Measurements from ENCODE around the gene SFI1. TPM values are rescaled to one million over a fixed set of nuclear protein-coding genes. Genes with fewer than 3 reads are reported as not detected.

SFI1 gene, protein sequence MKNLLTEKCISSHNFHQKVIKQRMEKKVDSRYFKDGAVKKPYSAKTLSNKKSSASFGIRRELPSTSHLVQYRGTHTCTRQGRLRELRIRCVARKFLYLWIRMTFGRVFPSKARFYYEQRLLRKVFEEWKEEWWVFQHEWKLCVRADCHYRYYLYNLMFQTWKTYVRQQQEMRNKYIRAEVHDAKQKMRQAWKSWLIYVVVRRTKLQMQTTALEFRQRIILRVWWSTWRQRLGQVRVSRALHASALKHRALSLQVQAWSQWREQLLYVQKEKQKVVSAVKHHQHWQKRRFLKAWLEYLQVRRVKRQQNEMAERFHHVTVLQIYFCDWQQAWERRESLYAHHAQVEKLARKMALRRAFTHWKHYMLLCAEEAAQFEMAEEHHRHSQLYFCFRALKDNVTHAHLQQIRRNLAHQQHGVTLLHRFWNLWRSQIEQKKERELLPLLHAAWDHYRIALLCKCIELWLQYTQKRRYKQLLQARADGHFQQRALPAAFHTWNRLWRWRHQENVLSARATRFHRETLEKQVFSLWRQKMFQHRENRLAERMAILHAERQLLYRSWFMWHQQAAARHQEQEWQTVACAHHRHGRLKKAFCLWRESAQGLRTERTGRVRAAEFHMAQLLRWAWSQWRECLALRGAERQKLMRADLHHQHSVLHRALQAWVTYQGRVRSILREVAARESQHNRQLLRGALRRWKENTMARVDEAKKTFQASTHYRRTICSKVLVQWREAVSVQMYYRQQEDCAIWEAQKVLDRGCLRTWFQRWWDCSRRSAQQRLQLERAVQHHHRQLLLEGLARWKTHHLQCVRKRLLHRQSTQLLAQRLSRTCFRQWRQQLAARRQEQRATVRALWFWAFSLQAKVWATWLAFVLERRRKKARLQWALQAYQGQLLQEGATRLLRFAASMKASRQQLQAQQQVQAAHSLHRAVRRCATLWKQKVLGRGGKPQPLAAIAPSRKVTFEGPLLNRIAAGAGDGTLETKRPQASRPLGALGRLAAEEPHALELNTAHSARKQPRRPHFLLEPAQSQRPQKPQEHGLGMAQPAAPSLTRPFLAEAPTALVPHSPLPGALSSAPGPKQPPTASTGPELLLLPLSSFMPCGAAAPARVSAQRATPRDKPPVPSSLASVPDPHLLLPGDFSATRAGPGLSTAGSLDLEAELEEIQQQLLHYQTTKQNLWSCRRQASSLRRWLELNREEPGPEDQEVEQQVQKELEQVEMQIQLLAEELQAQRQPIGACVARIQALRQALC
- 100 to 1,000 TPM; 174 to 183 TPM for total RNA-seq

- CTCF ChIA-PET = interaction anchor here (0.6 to 1.0 kb wide), 5 partner anchors 9 to 1912 kb away, joined by 3 to 4 read pairs (median 3); no protein-coding TSS in a partner anchor
- peak; percentile 96 for DNase-seq
- H3K27me3 Mint-ChIP-seq = no peaks in the 10 kb centered on the region
- POLR2A ChIA-PET = interaction anchor here (1.1 kb wide), 1 partner anchor 150 kb away, joined by 4 read pairs; the partner anchor contains the start of gene PATZ1
- no peaks in the 10 kb centered on the region for H3K9me3 Mint-ChIP-seq
- peak within 1 kb of the TSS; percentile 96 for H3K27ac Mint-ChIP-seq
- H3K36me3 Mint-ChIP-seq (ENCODE audit: low read depth) = peaks cover 25% of the 10 kb centered on the region
- H3K4me3 Mint-ChIP-seq = peak within 1 kb of the TSS; percentile 92
- H3K4me1 Mint-ChIP-seq = peaks cover 48% of the 10 kb centered on the region
Observed at GRCh38 chr22:31496007-31496734, at the start of gene SFI1. SFI1 (plus strand) TSS chr22:31496536; CDS start chr22:31508285, 11,749 bp downstream.

DNA sequence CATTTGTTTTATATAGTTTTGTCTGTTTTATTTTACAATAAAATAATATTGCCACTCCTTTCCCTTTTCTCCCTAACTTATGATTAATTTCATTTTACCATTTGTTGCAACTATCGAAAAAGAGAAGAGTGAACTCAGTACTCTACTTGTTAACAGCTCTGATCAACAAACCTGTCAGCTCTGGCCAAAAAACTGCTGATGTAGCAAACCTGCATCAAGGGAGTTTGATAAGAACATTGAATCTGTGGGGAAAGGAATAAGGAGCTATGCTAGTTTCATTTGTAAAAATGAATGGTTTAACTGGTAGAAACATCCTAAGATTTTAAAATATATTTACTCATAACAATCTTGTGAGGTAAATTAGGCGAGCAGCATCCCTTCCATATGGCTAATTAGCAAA is 49.6 kb upstream of the SFI1 start:
- peaks cover 4% of the 10 kb centered on the region for H3K4me1 Mint-ChIP-seq
- peaks cover 35% of the 10 kb centered on the region for H3K36me3 Mint-ChIP-seq (ENCODE audit: low read depth)
- ChIA-PET CTCF (interaction anchor here (0.8 kb wide), 1 partner anchor 184 kb away, joined by 3 read pairs; no protein-coding TSS in a partner anchor), POLR2A (no interaction called here)
- H3K4me3 Mint-ChIP-seq = no peak overlapping the region
- H3K27me3 Mint-ChIP-seq = no peaks in the 10 kb centered on the region
- no peak overlapping the region for H3K27ac Mint-ChIP-seq
- no peaks in the 10 kb centered on the region for H3K9me3 Mint-ChIP-seq
- DNase-seq = no peak

DNA sequence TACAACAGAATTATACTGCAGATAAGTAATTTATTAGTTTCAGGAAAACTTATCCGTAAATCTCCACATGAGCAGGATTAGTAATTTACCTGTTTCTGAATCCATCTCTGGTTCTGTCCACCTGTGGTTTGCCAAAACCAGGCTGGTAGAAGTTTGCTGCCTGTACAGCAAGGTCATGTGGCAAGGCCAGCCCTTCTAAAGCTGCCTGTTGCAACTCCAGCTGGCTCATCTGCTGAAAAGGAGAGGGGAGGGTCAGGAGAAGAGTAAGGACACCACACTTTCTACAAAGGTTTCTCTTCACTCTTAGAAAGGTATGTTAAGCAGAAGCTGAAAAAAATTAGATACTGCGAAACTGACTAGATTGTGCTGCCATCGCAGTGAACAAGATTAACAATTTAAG is 49.0 kb upstream of the SFI1 start:
- peaks cover 30% of the 10 kb centered on the region for H3K36me3 Mint-ChIP-seq (ENCODE audit: low read depth)
- ChIA-PET POLR2A (no interaction called here), CTCF (interaction anchor here (1.7 kb wide), 1 partner anchor 10 kb away, joined by 3 read pairs; no protein-coding TSS in a partner anchor)
- H3K27ac Mint-ChIP-seq = no peak overlapping the region
- no peak for DNase-seq
- H3K4me1 Mint-ChIP-seq = peaks cover 5% of the 10 kb centered on the region
- no peak overlapping the region for H3K4me3 Mint-ChIP-seq
- no peaks in the 10 kb centered on the region for H3K9me3 Mint-ChIP-seq
- H3K27me3 Mint-ChIP-seq = no peaks in the 10 kb centered on the region

GRCh38 chr22:31448382-31448781 is 48.0 kb upstream of the SFI1 start:
- ChIA-PET POLR2A (no interaction called here), CTCF (interaction anchor here (0.5 to 1.7 kb wide), 3 partner anchors 11 to 74 kb away, joined by 3 to 4 read pairs (median 3); no protein-coding TSS in a partner anchor)
- no peaks in the 10 kb centered on the region for H3K9me3 Mint-ChIP-seq
- no peaks in the 10 kb centered on the region for H3K27me3 Mint-ChIP-seq
- no peak for DNase-seq
- no peak overlapping the region for H3K4me3 Mint-ChIP-seq
- peaks cover 22% of the 10 kb centered on the region for H3K36me3 Mint-ChIP-seq (ENCODE audit: low read depth)
- peaks cover 5% of the 10 kb centered on the region for H3K4me1 Mint-ChIP-seq
- H3K27ac Mint-ChIP-seq = no peak overlapping the region

DNA sequence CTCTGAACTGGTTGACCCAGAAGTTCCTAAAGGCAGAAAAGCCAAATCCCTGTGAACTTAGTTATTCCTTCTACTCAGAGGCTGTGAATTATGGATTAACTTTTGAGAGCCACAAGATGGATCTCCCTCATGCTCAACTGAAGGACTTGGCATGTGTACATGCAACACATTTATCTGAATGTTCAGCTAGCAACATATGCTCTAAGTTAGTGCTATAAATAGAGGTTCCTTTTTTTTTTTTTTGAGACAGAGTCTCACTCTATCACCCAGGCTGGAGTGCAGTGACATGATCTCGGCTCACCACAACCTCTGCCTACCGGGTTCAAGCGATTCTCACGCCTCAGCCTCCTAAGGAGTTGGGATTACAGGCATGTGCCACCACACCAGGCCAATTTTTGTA is 46.8 kb upstream of the SFI1 start:
- ChIA-PET POLR2A (no interaction called here), CTCF (no interaction called here)
- no peak overlapping the region for H3K27ac Mint-ChIP-seq
- no peaks in the 10 kb centered on the region for H3K27me3 Mint-ChIP-seq
- H3K4me3 Mint-ChIP-seq = no peak overlapping the region
- no peaks in the 10 kb centered on the region for H3K9me3 Mint-ChIP-seq
- peaks cover 5% of the 10 kb centered on the region for H3K4me1 Mint-ChIP-seq
- peaks cover 23% of the 10 kb centered on the region for H3K36me3 Mint-ChIP-seq (ENCODE audit: low read depth)
- DNase-seq = no peak

DNA sequence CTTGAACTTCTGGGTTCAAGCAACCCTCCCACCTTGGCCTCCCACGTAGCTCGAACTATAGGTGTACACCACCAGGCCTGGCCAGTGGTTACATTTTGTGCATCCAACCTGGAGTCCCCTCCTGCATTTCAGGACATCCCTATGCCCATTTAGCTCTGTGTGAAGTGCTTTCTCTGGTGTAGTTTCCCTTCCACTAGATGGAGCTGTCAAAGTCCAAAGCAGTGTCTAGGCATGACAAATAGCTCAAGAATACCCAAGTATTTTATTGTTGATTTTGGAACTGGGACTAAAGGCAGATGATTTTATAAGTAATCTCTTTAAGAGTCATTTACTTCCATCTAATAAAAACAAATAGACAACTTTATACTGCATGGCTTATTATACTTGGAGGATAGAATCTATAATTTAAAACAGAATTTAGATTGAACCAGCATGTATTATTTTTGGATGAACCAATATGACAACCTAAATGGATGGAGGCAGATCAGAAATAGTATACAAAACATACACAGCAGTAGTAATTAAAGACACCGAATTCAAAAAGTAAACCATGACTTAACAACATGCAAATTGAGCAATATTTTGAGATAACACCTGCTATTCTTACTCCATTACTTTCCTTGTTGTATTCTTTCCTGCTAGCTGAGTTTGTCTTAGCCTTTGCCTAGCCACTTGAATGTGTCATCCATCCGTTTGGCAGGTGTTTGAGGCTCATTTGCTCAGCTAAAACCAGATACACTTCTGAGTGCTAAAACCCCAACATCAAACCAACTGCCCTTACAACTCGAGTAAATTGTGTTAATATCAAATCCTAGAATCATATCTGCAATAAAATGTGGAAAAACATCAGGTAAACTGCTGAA is 44.4 kb upstream of the SFI1 start:
- POLR2A ChIA-PET = no interaction called here
- DNase-seq = peak; percentile 31

GRCh38 chr22:31461699-31462098 is 34.6 kb upstream of the SFI1 start:
- H3K36me3 Mint-ChIP-seq (ENCODE audit: low read depth) = peaks cover 47% of the 10 kb centered on the region

More for the DNA sequence above, 44.4 kb upstream of the SFI1 start:
- Mint-ChIP-seq H3K9me3 (no peaks in the 10 kb centered on the region), H3K27ac (no peak overlapping the region), H3K4me3 (no peak overlapping the region), H3K4me1 (peaks cover 2% of the 10 kb centered on the region), H3K27me3 (no peaks in the 10 kb centered on the region), H3K36me3 (ENCODE audit: low read depth) (peaks cover 19% of the 10 kb centered on the region)
- CTCF ChIA-PET = interaction anchor here (0.6 to 1.5 kb wide), 7 partner anchors 14 to 85 kb away, joined by 3 to 7 read pairs (median 4); no protein-coding TSS in a partner anchor

DNA sequence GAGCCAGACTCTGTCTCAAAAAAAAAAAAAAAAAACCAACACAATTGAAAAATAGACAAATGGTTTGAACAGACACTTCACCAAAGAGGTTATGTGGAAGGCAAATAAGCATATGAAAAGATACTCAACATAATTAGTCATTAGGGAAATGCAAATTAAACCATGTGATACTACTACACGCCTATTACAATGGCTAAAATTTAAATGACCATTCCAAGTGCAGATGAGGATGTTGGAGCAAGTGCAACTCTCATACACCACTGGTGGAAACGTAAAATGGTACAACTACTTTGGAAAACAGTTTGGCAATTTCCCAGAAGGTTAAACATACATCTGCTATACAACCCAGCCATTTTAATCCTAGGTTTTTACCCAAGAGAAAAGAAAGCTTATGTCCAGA is 31.0 kb upstream of the SFI1 start:
- CTCF ChIA-PET = no interaction called here
- Mint-ChIP-seq H3K4me1 (peaks cover 1% of the 10 kb centered on the region), H3K36me3 (ENCODE audit: low read depth) (peaks cover 44% of the 10 kb centered on the region), H3K9me3 (no peaks in the 10 kb centered on the region), H3K27me3 (no peaks in the 10 kb centered on the region), H3K4me3 (no peak overlapping the region), H3K27ac (no peak overlapping the region)
- POLR2A ChIA-PET = no interaction called here
- no peak for DNase-seq

More at GRCh38 chr22:31461699-31462098, 34.6 kb upstream of the SFI1 start:
- H3K9me3 Mint-ChIP-seq = no peaks in the 10 kb centered on the region
- no peaks in the 10 kb centered on the region for H3K27me3 Mint-ChIP-seq
- no peak for DNase-seq
- ChIA-PET POLR2A (no interaction called here), CTCF (no interaction called here)
- peaks cover 1% of the 10 kb centered on the region for H3K4me1 Mint-ChIP-seq
- H3K4me3 Mint-ChIP-seq = no peak overlapping the region
- no peak overlapping the region for H3K27ac Mint-ChIP-seq

DNA sequence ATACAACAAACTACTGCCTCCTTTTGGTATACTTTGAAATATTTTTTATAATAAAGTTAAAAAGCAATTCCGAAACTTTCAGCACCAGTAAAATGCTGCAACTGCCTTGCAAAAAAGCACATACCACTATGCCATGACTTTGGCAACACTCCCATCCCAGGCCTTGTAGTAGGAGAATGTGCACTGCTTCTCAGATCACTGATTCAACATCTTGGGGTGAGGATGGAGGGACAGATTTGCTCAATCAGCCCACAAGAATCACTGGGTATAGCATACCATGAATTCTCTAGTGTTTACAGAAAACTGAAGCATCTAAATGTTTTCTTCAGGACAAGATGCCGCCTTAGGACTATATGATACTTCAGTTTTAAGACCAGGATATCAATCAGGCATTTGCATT is 21.6 kb upstream of the SFI1 start:
- Mint-ChIP-seq H3K36me3 (ENCODE audit: low read depth) (peaks cover 38% of the 10 kb centered on the region), H3K27me3 (no peaks in the 10 kb centered on the region), H3K9me3 (no peaks in the 10 kb centered on the region), H3K4me1 (peaks cover 17% of the 10 kb centered on the region), H3K4me3 (no peak overlapping the region), H3K27ac (no peak overlapping the region)
- ChIA-PET CTCF (no interaction called here), POLR2A (no interaction called here)
- DNase-seq = no peak

- Mint-ChIP-seq H3K36me3 (ENCODE audit: low read depth) (peaks cover 43% of the 10 kb centered on the region), H3K4me1 (peaks cover 17% of the 10 kb centered on the region), H3K27me3 (no peaks in the 10 kb centered on the region), H3K9me3 (no peaks in the 10 kb centered on the region), H3K4me3 (no peak overlapping the region), H3K27ac (no peak overlapping the region)
- ChIA-PET CTCF (no interaction called here), POLR2A (no interaction called here)
- DNase-seq = no peak
Observed at GRCh38 chr22:31475800-31476199, 20.5 kb upstream of the SFI1 start.

- ChIA-PET POLR2A (no interaction called here), CTCF (interaction anchor here (1.1 kb wide), 1 partner anchor 11 kb away, joined by 3 read pairs; no protein-coding TSS in a partner anchor)
- Mint-ChIP-seq H3K27me3 (no peaks in the 10 kb centered on the region), H3K4me1 (peaks cover 15% of the 10 kb centered on the region), H3K9me3 (no peaks in the 10 kb centered on the region), H3K27ac (no peak overlapping the region), H3K36me3 (ENCODE audit: low read depth) (peaks cover 47% of the 10 kb centered on the region), H3K4me3 (no peak overlapping the region)
- no peak for DNase-seq
Observed at GRCh38 chr22:31477329-31477728, 19.0 kb upstream of the SFI1 start.

Data from activated CD4-positive, alpha-beta T cell treated with anti-CD3 and anti-CD28 coated beads, Interleukin-2, amount 10 ng/mL, durations not matched to agents 7 days and 5 days (primary cell).